Measurements from ENCODE around the gene ABHD6.

Gene ABHD6

DNA sequence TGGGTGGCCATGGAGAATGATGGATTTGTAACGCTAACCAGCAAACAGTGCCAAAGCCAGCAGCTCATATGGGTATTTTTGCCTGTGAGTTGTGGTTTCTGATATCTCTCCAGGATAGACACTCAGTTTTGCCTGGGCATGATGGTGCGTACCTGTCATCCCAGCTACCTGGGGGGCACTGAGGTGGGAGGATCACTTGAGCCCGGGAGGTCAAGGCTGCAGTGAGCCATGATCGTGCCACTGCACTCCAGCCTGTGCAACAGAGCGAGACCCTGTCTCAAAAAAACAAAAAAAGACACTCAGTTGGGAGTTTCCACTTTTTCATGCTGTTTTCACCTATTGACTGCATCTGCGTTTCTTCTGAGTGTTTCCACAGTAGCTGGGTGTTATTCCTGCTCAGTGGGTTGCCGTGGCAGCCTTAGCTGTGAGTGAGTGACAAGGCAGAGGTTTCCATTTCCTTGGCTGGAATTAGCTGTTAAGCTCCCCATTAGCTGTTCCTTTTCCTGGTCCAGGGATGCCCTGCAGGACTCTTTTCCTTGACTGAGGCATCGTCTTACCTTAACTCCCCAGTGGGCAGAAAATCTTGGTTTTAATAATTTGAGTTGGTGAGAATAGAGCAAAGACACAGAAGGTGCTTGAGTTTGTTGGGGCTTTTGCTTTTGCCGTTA, 54.2 kb downstream of the ABHD6 start:
- TF ChIP-seq TAF1 (IDR thresholded peaks at IDR 0.05; ENCODE audit: borderline replicate concordance, low read depth, low read length) = no peak
- no peak for TF ChIP-seq POLR2AphosphoS5 (IDR thresholded peaks at IDR 0.05; ENCODE audit: low read depth, low read length)
- TF ChIP-seq POLR2A (IDR thresholded peaks at IDR 0.05; ENCODE audit: low read depth, low read length) = no peak
- FAIRE-seq (no peak), DNase-seq (ENCODE audit: insufficient read length) (no peak)

DNA sequence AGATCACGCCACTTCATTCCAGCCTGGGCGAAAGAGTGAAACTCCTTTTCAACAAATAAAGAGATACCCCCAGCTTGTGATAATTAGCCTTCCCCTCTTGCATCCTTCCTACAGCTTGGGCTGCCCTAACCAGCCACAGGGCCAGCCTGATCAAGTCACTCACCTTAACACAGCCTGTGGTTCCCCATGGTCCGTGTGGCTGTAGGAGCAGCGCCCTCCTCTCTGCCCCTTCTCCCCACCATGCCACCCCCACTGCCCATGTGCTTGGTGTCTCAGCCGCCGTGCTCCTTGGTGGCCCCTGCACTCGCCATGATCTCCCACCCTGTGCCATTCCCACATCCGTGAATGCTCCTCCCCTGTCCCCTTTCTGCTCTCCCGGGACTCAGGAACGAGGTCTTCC, 55.3 kb downstream of the ABHD6 start:
- TF ChIP-seq POLR2A (IDR thresholded peaks at IDR 0.05; ENCODE audit: low read depth, low read length) (no peak), POLR2AphosphoS5 (IDR thresholded peaks at IDR 0.05; ENCODE audit: low read depth, low read length) (no peak), TAF1 (IDR thresholded peaks at IDR 0.05; ENCODE audit: borderline replicate concordance, low read depth, low read length) (no peak)
- FAIRE-seq = no peak
- no peak for DNase-seq (ENCODE audit: insufficient read length)

DNA sequence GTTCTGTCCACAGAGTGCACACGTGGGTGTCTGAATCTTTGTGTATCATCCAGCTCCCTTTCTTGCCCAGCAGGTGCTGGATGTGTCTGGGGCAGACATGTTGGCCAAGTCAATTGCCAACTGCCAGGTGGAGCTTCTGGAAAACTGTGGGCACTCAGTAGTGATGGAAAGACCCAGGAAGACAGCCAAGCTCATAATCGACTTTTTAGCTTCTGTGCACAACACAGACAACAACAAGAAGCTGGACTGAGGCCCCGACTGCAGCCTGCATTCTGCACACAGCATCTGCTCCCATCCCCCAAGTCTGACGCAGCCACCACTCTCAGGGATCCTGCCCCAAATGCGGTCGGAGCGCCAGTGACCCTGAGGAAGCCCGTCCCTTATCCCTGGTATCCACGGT, 55.9 kb downstream of the ABHD6 start:
- FAIRE-seq = no peak
- TF ChIP-seq POLR2AphosphoS5 (IDR thresholded peaks at IDR 0.05; ENCODE audit: low read depth, low read length) (no peak), TAF1 (IDR thresholded peaks at IDR 0.05; ENCODE audit: borderline replicate concordance, low read depth, low read length) (no peak), POLR2A (IDR thresholded peaks at IDR 0.05; ENCODE audit: low read depth, low read length) (no peak)
- no peak for DNase-seq (ENCODE audit: insufficient read length)

DNA sequence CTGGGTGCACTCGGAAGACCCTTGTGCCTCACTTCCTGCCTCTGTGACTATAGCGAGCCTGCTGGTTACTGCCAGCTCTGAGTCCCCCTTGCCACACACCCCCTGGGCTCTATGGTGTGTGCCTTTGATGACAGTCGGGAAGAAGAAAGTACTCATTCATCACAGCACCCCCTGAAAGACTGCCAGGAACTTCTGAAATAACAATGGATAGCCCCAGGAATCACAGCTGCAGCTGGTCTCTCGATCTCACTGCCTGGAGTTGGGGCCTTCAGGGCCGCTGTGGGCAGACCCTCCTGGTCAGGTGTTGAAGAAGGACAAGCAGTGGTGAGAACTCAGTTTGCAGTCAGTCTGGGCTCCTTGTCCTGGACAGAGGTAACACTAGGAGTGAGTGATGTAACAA, 58.7 kb downstream of the ABHD6 start:
- no peak for DNase-seq (ENCODE audit: insufficient read length)
- TF ChIP-seq POLR2AphosphoS5 (IDR thresholded peaks at IDR 0.05; ENCODE audit: low read depth, low read length) (no peak), TAF1 (IDR thresholded peaks at IDR 0.05; ENCODE audit: borderline replicate concordance, low read depth, low read length) (no peak), POLR2A (IDR thresholded peaks at IDR 0.05; ENCODE audit: low read depth, low read length) (no peak)
- no peak for FAIRE-seq

DNA sequence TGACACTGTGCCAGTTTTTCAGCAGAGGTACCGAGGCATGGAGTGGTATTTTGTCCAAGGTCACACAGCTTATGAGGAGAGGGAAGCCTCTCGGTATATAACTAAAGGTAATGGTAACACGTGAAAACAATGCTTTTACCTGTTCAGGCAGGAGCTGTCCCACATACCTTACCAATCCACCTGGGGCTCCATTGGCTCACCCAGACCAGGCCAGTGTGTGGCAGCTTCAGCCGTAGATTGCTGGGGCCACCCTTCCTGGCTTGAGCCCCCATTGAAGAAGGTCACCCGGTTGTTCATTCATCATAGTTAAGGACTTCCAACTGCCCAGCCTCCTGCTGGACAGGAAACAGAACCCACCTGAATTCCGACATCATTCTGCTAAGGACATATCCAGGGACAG, 59.3 kb downstream of the ABHD6 start:
- TF ChIP-seq POLR2AphosphoS5 (IDR thresholded peaks at IDR 0.05; ENCODE audit: low read depth, low read length) (no peak), TAF1 (IDR thresholded peaks at IDR 0.05; ENCODE audit: borderline replicate concordance, low read depth, low read length) (no peak), POLR2A (IDR thresholded peaks at IDR 0.05; ENCODE audit: low read depth, low read length) (no peak)
- DNase-seq (ENCODE audit: insufficient read length) = no peak
- no peak for FAIRE-seq

DNA sequence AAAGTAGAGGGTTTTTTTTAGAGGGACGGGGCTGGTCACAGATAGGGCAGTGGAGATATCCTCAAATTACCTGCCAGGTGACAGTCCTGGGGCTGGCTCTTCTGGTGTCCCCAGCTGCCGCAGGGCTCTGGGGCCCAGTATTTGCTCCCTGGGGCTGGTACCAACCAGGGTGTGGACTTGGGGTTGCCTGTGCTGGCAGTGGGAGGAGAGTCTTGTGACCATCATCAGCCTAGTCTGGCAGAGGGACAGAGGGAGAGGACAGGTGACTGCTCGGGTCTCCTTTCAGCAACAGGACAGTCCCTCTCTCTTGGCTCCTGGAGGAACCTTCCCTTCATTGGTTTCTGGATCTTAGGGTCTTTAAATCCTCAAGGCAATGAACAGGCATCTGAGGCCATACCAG, 60.6 kb downstream of the ABHD6 start:
- FAIRE-seq (no peak), DNase-seq (ENCODE audit: insufficient read length) (no peak)
- TF ChIP-seq POLR2A (IDR thresholded peaks at IDR 0.05; ENCODE audit: low read depth, low read length) (no peak), TAF1 (IDR thresholded peaks at IDR 0.05; ENCODE audit: borderline replicate concordance, low read depth, low read length) (no peak), POLR2AphosphoS5 (IDR thresholded peaks at IDR 0.05; ENCODE audit: low read depth, low read length) (no peak)

DNA sequence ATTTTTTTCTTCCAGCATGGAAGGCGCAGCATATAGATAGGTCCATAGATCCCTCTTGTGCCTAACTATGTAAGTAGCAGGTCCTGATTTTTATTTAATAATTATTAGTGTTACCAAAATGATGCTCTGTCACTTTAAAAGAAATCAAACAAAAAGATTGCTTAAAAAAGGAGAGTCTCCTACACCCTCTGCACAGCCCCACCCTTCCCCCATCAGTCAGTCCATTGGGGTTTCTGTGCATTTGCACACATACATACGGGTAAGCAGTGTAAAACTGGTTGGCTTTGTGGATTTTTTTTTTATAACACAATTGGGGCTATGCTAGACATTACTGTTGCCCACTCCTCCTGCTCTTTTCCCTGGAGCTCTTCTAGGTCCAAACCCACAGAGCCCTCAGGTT, 61.5 kb downstream of the ABHD6 start:
- no peak for FAIRE-seq
- DNase-seq (ENCODE audit: insufficient read length) = no peak
- no peak for TF ChIP-seq POLR2A (IDR thresholded peaks at IDR 0.05; ENCODE audit: low read depth, low read length)
- no peak for TF ChIP-seq POLR2AphosphoS5 (IDR thresholded peaks at IDR 0.05; ENCODE audit: low read depth, low read length)
- no peak for TF ChIP-seq TAF1 (IDR thresholded peaks at IDR 0.05; ENCODE audit: borderline replicate concordance, low read depth, low read length)

DNA sequence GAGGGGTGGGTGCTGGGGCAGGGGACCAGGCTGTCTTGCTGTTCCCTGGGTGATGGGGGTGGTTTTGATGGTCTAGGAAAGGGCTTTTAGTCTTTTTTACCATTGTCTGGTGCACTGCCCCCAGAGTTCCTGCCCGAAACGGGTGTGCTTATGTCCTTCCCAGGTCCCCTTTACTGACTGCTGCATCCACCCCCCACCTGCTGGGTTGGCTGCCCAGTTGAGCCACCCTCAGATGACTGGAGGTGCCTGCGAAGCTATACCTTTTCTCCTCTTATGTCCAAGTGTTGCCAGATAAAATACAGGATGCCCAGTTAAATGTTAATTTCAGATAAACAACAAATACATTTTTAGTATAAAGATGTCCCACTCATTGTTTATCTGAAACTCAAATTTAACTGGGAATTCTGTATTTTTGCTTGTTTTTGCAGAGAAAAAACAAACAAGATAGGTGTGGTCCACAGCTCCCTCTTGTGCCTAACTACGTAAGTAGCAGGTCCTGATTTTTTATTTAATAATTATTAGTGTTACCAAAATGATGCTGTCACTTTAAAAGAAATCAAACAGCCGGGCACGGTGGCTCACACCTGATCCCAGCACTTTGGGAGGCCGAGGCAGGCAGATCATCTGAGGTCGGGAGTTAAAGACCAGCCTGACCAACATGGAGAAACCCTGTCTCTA, 62.4 kb downstream of the ABHD6 start:
- DNase-seq (ENCODE audit: insufficient read length) (no peak), FAIRE-seq (no peak)
- TF ChIP-seq POLR2A (IDR thresholded peaks at IDR 0.05; ENCODE audit: low read depth, low read length) (no peak), TAF1 (IDR thresholded peaks at IDR 0.05; ENCODE audit: borderline replicate concordance, low read depth, low read length) (no peak), POLR2AphosphoS5 (IDR thresholded peaks at IDR 0.05; ENCODE audit: low read depth, low read length) (no peak)

DNA sequence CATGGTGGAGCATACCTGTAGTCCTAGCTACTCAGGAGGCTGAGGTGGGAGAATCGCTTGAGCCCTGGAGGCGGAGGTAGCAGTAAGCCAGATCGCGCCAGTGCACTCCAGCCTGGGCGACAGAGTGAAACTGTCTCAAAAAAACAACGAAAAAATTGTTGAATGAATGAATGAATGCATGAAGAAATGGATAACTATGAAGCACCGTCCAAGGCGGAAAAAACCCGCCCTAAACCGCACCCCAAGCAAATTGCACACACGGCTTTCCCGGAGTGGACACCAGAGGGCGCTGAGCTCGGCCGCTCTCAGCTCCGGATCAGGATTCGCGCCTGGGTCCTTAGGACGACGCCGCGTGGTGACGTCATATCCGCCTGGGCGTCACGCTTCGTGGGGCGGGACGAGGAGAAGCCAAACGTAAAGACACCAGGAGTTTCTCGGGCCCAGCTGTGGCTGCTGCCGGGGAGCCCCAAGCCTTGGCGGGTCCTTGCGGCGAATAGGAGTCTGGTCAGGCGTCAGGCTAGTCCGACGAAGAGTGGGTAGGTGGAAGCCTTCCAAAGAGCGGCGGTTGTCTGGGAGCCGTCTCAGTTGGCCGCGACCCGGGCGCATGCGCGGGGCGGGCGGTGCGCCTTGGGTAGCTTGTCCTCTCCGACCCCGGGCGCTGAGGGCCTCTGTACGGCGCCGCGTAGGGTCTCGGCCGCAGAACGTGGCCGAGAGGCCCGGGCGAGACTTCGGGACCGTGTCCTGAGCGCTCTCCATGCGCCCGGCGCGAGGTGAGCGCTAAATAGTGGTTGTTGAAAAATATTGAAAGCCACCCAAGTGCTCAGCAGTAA, 68.5 kb downstream of the ABHD6 start, which contains the start of the genes HTD2 and RPP14:
HTD2 (plus strand) TSS at position 639 of the 830 bp plus-strand sequence. CDS start 11,094 bp downstream, outside the sequence.
RPP14 (plus strand) TSS at position 364 of the 830 bp plus-strand sequence. CDS start 4,085 bp downstream, outside the sequence.
- DNase-seq (ENCODE audit: insufficient read length) (peak; percentile 85), FAIRE-seq (peak; percentile 99)
- TF ChIP-seq TAF1 (IDR thresholded peaks at IDR 0.05; ENCODE audit: borderline replicate concordance, low read depth, low read length) (peak; percentile 51; the same call in 1 of the 2 replicates), POLR2AphosphoS5 (IDR thresholded peaks at IDR 0.05; ENCODE audit: low read depth, low read length) (peak; percentile 71; the same call in 1 of the 2 replicates), POLR2A (IDR thresholded peaks at IDR 0.05; ENCODE audit: low read depth, low read length) (peak; percentile 84)

DNA sequence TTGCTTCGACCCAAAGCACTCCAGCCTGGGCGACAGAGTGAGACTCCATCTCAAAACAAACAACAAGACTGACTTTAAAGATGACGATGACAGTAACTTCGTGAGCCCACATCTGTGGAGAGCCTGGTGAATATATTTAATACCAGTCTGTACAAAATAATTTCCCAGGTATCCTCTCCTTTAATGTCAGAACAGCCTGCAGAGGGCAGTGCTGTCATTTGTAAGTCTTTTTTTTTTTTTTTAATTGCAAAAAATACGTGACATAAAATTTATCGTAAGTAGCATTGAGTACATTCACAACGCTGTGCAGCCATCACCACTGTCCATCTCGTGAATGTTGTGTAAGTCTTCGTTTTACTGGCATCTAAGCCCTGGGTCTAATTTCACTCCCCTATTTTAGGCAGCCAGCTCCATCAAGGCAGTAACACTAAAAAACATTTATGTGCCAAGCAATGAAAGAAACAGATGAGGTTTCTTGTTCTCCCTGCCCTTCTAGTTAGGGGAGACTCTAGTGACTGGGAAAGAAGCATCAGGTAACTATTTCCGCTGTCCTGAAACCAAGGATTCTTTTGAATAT, 70.1 kb downstream of the ABHD6 start:
- DNase-seq (ENCODE audit: insufficient read length) (no peak), FAIRE-seq (no peak)
- no peak for TF ChIP-seq POLR2AphosphoS5 (IDR thresholded peaks at IDR 0.05; ENCODE audit: low read depth, low read length)
- no peak for TF ChIP-seq POLR2A (IDR thresholded peaks at IDR 0.05; ENCODE audit: low read depth, low read length)
- no peak for TF ChIP-seq TAF1 (IDR thresholded peaks at IDR 0.05; ENCODE audit: borderline replicate concordance, low read depth, low read length)

DNA sequence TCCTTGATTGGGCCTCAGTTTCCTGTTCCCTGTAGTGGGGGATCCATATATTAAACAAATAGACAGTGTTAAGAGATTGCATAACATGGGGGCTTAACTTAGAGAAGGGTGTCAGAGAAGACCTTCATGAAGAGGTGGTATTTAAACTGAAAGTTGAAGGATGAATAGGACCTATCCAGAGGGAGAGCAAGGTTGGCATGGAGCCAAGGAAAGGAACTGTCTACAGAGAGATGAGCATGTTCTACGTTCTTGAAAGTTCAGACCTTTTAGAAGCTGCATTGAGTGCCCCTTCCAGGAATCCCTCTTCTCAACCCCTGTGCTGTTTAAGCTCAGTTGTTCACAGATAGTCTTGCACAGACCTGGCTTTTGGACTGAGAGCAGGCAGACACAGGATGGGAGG, 71.1 kb downstream of the ABHD6 start:
- TF ChIP-seq TAF1 (IDR thresholded peaks at IDR 0.05; ENCODE audit: borderline replicate concordance, low read depth, low read length) = no peak
- TF ChIP-seq POLR2A (IDR thresholded peaks at IDR 0.05; ENCODE audit: low read depth, low read length) = no peak
- no peak for TF ChIP-seq POLR2AphosphoS5 (IDR thresholded peaks at IDR 0.05; ENCODE audit: low read depth, low read length)
- FAIRE-seq = no peak

More for the DNA sequence above, 71.1 kb downstream of the ABHD6 start:
- no peak for DNase-seq (ENCODE audit: insufficient read length)

Measured in GM12892 (cell line).